ENCODE measurements around the gene C1orf74.

- TF ChIP-seq MAX (IDR thresholded peaks at IDR 0.05) (no peak), EP300 (IDR thresholded peaks at IDR 0.05; ENCODE audit: borderline replicate concordance) (no peak), CEBPB (IDR thresholded peaks at IDR 0.05) (no peak), REST (IDR thresholded peaks at IDR 0.05; ENCODE audit: low read depth) (no peak), RAD21 (IDR thresholded peaks at IDR 0.05; ENCODE audit: low read depth) (no peak), TCF12 (IDR thresholded peaks at IDR 0.05; ENCODE audit: low read depth) (no peak), FOXM1 (IDR thresholded peaks at IDR 0.05; ENCODE audit: borderline replicate concordance, low read depth) (no peak), TAF1 (IDR thresholded peaks at IDR 0.05; ENCODE audit: low read depth) (no peak), EGR1 (IDR thresholded peaks at IDR 0.05) (no peak), YY1 (IDR thresholded peaks at IDR 0.05; ENCODE audit: low read depth) (no peak), TEAD4 (IDR thresholded peaks at IDR 0.05) (no peak), NFIC (IDR thresholded peaks at IDR 0.05) (no peak), USF1 (IDR thresholded peaks at IDR 0.05) (no peak), ZBTB7A (IDR thresholded peaks at IDR 0.05; ENCODE audit: low read depth) (no peak)
Measured at GRCh38 chr1:209817691-209818090, 33.3 kb upstream of the C1orf74 start.
